GM12875 (cell line): ENCODE data around the gene C13orf46.
"Not testable (repeated sequence)": the region's sequence is repeated elsewhere in the genome, so short reads cannot be mapped to it uniquely, and the experiment has no call there.

Experiments
- H3K4me3 ChIP-seq: one replicate; pipeline ENCODE4 v1.5.1; 2011; ENCODE audit warnings: low read depth, low read length, control low read depth
- TF ChIP-seq, protein P1 (sequence below): IDR thresholded peaks from 2 replicates; pipeline ENCODE4 v1.5.1; 2011; ENCODE audit warnings: low read depth, mild to moderate bottlenecking, control low read depth, inconsistent platforms, low read length, moderate library complexity, borderline replicate concordance; ENCODE audit not compliant: insufficient read depth

C13orf46 gene

DNA sequence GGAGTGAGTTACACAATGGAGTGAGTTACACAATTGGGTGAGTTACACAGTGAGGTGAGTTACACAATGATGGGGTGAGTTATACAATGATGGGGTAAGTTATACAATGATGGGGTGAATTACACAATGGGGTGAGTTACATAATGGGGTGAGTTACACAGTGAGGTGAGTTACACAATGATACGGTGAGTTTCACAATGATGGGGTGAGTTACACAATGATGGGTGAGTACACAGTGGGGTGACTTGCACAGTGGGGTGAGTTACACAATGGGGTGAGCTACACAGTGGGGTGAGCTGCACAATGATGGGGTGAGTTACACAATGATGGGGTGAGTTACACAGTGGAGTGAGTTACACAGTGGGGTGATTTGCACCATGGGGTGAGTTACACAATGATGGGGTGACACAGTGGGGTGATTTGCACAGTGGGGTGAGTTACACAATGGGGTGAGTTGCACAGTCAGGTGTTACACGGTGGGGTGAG is 57.5 kb downstream of the C13orf46 start:
- H3K4me3 ChIP-seq = no peak overlapping the region
- TF ChIP-seq, protein P1, sequence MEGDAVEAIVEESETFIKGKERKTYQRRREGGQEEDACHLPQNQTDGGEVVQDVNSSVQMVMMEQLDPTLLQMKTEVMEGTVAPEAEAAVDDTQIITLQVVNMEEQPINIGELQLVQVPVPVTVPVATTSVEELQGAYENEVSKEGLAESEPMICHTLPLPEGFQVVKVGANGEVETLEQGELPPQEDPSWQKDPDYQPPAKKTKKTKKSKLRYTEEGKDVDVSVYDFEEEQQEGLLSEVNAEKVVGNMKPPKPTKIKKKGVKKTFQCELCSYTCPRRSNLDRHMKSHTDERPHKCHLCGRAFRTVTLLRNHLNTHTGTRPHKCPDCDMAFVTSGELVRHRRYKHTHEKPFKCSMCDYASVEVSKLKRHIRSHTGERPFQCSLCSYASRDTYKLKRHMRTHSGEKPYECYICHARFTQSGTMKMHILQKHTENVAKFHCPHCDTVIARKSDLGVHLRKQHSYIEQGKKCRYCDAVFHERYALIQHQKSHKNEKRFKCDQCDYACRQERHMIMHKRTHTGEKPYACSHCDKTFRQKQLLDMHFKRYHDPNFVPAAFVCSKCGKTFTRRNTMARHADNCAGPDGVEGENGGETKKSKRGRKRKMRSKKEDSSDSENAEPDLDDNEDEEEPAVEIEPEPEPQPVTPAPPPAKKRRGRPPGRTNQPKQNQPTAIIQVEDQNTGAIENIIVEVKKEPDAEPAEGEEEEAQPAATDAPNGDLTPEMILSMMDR = no peak

DNA sequence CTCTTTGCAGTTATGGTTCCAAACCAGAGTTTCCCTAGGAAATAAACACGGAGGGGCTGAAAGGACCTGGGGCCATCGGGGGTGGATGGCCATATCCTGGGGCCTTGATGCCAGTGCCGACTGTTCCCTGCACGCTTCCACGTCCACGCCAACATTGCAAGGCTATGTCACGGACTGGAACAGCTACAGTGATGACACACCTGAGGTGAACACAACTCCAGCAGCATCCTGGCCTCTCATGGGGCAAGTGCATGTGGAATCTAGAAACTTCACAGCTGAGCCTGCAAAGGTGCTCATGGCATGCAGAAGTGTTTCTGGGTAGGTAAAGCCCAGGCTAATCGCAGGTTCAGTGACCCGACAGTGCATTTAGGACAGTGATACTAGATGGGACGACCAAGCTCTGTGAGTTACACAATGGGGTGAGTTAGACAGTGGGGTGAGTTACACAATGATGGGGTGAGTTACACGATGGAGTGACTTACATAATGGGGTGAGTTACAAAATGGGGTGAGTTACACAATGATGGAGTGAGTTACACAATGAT is 58.0 kb downstream of the C13orf46 start:
- H3K4me3 ChIP-seq = no peak overlapping the region

DNA sequence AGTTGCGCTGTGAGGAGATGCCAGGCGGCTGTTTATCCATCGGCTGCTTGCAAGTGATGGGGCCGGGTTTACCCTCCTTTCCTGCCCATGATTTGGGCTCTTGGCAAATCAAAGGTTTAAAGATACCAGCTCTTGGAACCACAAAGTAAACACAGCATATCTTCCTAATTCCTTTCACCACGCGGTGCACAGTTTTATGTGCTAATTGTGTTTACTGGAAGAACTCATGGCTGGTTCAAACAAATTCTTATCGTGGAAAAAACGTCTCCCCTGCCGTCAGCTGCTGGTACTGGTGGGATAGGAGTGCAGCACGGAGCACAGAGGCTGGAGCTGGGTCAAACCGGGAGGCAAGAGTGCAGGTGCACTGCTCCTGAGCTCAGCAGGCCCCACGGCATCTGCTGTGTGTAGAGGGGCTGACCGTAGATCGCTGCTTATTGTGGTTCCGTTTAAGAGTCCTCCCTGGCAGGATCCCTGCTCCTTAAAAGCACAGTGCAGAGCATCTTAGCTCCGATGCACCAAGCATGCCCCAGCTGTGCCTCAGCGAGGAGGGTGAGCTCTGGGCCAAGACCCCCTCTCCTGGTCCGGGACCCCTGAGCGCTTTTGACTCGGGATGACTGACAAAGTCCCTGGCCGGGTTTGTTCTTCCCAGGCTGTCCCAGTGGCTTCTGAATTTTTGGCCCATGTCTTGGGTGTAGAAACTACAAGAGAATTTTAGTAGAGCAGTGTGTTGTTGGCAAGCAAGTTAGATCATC is 58.7 kb downstream of the C13orf46 start:
- TF ChIP-seq, protein P1 = no peak
- no peak overlapping the region for H3K4me3 ChIP-seq

More for the DNA sequence above, 58.0 kb downstream of the C13orf46 start:
- TF ChIP-seq, protein P1 = no peak

DNA sequence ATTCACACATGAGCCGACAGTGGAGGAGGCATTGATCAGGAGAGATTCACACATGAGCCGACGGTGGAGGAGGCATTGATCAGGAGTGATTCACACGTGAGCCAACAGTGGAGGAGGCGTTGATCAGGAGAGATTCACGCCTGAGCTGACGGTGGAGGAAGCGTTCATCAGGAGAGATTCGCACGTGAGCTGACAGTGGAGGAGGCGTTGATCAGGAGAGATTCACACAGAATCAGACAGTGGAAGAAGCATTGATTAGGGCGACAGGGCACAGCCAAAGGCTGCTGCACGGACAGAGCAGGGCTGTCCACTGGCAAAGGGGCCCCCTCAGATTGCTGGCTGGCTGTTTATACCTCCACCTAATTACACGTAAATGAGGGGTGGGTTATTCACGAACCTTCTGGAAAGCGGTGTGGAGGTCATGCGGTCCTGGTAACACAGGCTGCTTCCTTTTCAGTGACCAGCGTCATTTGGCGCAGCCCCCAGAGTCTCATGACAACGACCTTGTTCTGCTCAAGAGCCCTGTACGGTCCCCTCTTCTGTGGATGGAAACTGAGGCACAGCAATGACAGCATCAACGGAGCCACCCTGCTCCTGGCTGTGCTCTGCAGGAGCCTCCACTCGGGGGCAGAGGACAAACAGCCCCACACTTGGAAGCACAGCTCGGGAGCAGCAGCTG is 59.4 kb downstream of the C13orf46 start:
- no peak overlapping the region for H3K4me3 ChIP-seq
- TF ChIP-seq, protein P1 = no peak

DNA sequence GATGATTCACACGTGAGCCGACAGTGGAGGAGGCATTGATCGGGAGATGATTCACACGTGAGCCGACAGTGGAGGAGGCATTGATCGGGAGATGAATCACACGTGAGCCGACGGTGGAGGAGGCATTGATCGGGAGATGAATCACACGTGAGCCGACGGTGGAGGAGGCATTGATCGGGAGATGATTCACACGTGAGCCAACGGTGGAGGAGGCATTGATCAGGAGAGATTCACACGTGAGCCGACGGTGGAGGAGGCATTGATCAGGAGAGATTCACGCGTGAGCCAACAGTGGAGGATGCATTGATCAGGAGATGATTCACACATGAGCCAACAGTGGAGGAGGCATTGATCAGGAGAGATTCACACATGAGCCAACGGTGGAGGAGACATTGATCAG is 60.0 kb downstream of the C13orf46 start:
- not testable (repeated sequence) for H3K4me3 ChIP-seq

DNA sequence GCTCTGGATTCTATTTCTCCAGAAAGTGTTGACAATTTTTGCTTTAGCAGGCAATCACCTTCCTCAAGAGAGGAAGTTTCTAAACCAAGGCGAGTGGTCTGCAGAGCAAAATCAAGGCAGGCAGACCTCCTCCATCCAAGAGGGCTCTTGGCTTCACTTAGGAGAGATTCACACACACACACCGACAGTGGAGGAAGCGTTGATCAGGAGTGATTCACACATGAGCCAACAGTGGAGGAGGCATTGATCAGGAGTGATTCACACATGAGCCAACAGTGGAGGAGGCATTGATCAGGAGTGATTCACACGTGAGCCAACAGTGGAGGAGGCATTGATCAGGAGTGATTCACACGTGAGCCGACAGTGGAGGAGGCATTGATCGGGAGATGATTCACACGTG is 60.5 kb downstream of the C13orf46 start:
- H3K4me3 ChIP-seq = not testable (repeated sequence)

DNA sequence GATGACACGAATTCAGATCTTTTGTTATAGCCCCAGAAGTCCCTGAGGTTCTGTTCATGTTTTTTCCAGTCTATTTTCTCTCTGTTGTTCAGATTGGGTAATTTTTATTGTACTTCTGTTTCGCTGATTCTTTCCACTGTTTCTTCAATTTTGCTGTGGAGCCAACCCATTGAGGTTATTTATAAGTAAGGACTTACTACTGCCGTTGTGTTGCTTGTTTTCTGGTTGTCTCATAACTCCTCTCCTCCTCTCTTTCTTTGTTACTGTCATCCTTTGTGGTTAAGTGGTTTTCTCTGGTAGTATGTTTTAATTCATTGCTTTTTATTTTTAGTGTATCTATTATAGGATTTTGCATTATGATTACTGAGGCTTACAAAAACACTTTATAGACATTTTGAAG is 61.3 kb downstream of the C13orf46 start:
- no peak overlapping the region for H3K4me3 ChIP-seq
- TF ChIP-seq, protein P1 = no peak
